ENCODE data around the gene MYL5. TPM values are rescaled to one million over a fixed set of nuclear protein-coding genes. Genes with fewer than 3 reads are reported as not detected.

The MYL5 gene
- total and polyA plus RNA-seq, 10 of the 15 experiments (the other 5 are each of a cell fraction or from before 2014, with no cell fraction given) = 1.2 to 13.8 (median 7.1) TPM

DNA sequence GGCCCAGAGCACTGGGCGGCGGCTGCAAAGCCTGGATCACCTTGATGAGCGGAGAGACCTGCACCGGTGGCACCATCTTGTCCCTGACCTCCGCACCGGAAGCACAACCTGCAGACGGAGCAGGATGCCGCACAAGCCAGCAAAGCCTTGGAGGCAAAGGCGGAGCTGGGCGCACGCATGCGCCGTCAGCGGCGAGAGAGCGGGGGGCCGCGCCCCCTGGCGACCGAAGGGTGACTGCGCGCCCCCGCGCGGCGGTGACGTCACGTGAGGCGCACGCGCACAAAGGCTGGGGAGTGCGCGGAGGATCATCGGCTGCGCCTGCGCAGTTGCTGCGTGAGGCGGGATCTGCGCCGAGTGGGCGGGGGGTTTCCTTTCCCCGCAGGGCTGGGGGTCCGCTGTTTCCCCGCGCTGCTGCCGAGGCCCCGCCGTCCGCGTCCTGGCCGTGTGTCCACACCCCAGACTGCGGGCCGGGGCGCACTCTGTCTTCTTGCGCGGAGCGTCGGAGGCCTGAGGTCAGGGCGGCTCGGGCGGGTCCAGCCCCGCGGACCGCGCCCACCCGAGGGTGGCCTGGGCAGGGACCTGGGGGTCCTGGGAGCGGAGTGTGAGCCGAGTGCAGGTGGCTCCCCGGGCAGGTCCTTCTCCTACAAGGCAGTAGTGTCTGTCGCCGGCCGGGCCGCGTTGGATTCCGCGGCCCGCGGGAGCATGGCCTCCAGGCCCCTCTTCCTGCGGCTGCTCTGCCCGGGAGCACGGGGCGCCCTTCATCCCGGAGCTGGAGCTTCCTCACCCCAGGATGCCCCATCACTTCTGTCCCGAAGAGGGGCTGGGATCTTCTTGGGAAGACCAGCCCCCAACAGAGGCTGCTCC, at the start of gene MYL5, which contains the start of gene ATP5ME (continued):
- TF ChIP-seq, protein P1, sequence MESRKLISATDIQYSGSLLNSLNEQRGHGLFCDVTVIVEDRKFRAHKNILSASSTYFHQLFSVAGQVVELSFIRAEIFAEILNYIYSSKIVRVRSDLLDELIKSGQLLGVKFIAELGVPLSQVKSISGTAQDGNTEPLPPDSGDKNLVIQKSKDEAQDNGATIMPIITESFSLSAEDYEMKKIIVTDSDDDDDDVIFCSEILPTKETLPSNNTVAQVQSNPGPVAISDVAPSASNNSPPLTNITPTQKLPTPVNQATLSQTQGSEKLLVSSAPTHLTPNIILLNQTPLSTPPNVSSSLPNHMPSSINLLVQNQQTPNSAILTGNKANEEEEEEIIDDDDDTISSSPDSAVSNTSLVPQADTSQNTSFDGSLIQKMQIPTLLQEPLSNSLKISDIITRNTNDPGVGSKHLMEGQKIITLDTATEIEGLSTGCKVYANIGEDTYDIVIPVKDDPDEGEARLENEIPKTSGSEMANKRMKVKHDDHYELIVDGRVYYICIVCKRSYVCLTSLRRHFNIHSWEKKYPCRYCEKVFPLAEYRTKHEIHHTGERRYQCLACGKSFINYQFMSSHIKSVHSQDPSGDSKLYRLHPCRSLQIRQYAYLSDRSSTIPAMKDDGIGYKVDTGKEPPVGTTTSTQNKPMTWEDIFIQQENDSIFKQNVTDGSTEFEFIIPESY (IDR thresholded peaks at IDR 0.05) = no peak
- TF ChIP-seq JUND (IDR thresholded peaks at IDR 0.05; ENCODE audit: low read depth, low read length) = peak; percentile 71; the same call in 1 of the 2 replicates
- TF ChIP-seq TARDBP (IDR thresholded peaks at IDR 0.05; ENCODE audit: borderline replicate concordance) = no peak
- TF ChIP-seq ZNF384 (IDR thresholded peaks at IDR 0.05; ENCODE audit: borderline replicate concordance, low read depth, low read length) = no peak
- no peak for TF ChIP-seq CEBPB (IDR thresholded peaks at IDR 0.05; ENCODE audit: borderline replicate concordance in 1 of 2, low read depth in 2 of 2, low read length in 2 of 2)
- no peak for TF ChIP-seq SMAD1 (IDR thresholded peaks at IDR 0.05; ENCODE audit: low read depth, partially characterized antibody)
- peak; percentile 72; the same call in 1 of the 2 replicates for TF ChIP-seq SMAD5 (IDR thresholded peaks at IDR 0.05; ENCODE audit: low read depth)
- TF ChIP-seq YY1 (IDR thresholded peaks at IDR 0.05; ENCODE audit: low read depth, low read length) = peak; percentile 96
- no peak for TF ChIP-seq ZNF217 (IDR thresholded peaks at IDR 0.05)
- TF ChIP-seq CHD1 (IDR thresholded peaks at IDR 0.05; ENCODE audit: low read depth, low read length) = 0 out of 2 replicates have a peak, but pooled peaks have one; percentile 4
- peak; percentile 56; the same call in 1 of the 2 replicates for TF ChIP-seq BACH1 (IDR thresholded peaks at IDR 0.05; ENCODE audit: borderline replicate concordance)
- TF ChIP-seq KAT2A (conservative IDR thresholded peaks at IDR 0.05; ENCODE audit: control insufficient read depth, low read depth, low read length) = no peak
- TF ChIP-seq HCFC1 (IDR thresholded peaks at IDR 0.05; ENCODE audit: low read length) = peak; percentile 71
- peak; percentile 89 for TF ChIP-seq DPF2 (IDR thresholded peaks at IDR 0.05)
- TF ChIP-seq, protein P2, sequence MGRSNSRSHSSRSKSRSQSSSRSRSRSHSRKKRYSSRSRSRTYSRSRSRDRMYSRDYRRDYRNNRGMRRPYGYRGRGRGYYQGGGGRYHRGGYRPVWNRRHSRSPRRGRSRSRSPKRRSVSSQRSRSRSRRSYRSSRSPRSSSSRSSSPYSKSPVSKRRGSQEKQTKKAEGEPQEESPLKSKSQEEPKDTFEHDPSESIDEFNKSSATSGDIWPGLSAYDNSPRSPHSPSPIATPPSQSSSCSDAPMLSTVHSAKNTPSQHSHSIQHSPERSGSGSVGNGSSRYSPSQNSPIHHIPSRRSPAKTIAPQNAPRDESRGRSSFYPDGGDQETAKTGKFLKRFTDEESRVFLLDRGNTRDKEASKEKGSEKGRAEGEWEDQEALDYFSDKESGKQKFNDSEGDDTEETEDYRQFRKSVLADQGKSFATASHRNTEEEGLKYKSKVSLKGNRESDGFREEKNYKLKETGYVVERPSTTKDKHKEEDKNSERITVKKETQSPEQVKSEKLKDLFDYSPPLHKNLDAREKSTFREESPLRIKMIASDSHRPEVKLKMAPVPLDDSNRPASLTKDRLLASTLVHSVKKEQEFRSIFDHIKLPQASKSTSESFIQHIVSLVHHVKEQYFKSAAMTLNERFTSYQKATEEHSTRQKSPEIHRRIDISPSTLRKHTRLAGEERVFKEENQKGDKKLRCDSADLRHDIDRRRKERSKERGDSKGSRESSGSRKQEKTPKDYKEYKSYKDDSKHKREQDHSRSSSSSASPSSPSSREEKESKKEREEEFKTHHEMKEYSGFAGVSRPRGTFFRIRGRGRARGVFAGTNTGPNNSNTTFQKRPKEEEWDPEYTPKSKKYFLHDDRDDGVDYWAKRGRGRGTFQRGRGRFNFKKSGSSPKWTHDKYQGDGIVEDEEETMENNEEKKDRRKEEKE (IDR thresholded peaks at IDR 0.05) = no peak
- TF ChIP-seq PML (IDR thresholded peaks at IDR 0.05; ENCODE audit: low read length) = no peak
- TF ChIP-seq HDAC6 (IDR thresholded peaks at IDR 0.05; ENCODE audit: unreplicated experiment) = no peak
- no peak for TF ChIP-seq HDAC2 (IDR thresholded peaks at IDR 0.05)
- peak; percentile 98 for TF ChIP-seq GATAD2B (conservative IDR thresholded peaks at IDR 0.05; ENCODE audit: low read depth)
- TF ChIP-seq NBN (IDR thresholded peaks at IDR 0.05) = peak; percentile 96
- TF ChIP-seq, protein P3, sequence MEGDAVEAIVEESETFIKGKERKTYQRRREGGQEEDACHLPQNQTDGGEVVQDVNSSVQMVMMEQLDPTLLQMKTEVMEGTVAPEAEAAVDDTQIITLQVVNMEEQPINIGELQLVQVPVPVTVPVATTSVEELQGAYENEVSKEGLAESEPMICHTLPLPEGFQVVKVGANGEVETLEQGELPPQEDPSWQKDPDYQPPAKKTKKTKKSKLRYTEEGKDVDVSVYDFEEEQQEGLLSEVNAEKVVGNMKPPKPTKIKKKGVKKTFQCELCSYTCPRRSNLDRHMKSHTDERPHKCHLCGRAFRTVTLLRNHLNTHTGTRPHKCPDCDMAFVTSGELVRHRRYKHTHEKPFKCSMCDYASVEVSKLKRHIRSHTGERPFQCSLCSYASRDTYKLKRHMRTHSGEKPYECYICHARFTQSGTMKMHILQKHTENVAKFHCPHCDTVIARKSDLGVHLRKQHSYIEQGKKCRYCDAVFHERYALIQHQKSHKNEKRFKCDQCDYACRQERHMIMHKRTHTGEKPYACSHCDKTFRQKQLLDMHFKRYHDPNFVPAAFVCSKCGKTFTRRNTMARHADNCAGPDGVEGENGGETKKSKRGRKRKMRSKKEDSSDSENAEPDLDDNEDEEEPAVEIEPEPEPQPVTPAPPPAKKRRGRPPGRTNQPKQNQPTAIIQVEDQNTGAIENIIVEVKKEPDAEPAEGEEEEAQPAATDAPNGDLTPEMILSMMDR (IDR thresholded peaks at IDR 0.05 in 2 of 3, conservative IDR thresholded peaks at IDR 0.05 in 1 of 3; ENCODE audit: control insufficient read depth in 2 of 3, extremely low read depth in 1 of 3, insufficient read depth in 1 of 3, low read depth in 3 of 3, low read length in 3 of 3) = peak; percentile 88 to 99 (median 99); a peak in 4 of 6 replicates
- TF ChIP-seq, protein P4, sequence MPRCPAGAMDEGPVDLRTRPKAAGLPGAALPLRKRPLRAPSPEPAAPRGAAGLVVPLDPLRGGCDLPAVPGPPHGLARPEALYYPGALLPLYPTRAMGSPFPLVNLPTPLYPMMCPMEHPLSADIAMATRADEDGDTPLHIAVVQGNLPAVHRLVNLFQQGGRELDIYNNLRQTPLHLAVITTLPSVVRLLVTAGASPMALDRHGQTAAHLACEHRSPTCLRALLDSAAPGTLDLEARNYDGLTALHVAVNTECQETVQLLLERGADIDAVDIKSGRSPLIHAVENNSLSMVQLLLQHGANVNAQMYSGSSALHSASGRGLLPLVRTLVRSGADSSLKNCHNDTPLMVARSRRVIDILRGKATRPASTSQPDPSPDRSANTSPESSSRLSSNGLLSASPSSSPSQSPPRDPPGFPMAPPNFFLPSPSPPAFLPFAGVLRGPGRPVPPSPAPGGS (IDR thresholded peaks at IDR 0.05; ENCODE audit: borderline replicate concordance, insufficient read depth, low read depth, low read length, poor library complexity, severe bottlenecking) = no peak
- TF ChIP-seq RBBP5 (conservative IDR thresholded peaks at IDR 0.05) = no peak

All from GM12878 (cell line).